Progenitor cell of endocrine pancreas (in vitro differentiated cells): ENCODE results near the gene ITGB8. TPM values are rescaled to one million over a fixed set of nuclear protein-coding genes. Genes with fewer than 3 reads are reported as not detected.

Source experiments
- DNase-seq: peaks from one replicate; pipeline ENCODE4 v3.0.0; 2021; ENCODE audit warnings: low spot score; ENCODE audit not compliant: unreplicated experiment
- H3K27ac Mint-ChIP-seq: 2 replicates; pipeline ENCODE4 v1.8.0; 2021; ENCODE audit warnings: mild to moderate bottlenecking, moderate library complexity, mixed read lengths
- H3K27me3 Mint-ChIP-seq: 2 replicates; pipeline ENCODE4 v1.8.0; 2021; ENCODE audit warnings: mixed read lengths
- H3K36me3 Mint-ChIP-seq: 2 replicates; pipeline ENCODE4 v1.8.0; 2022; ENCODE audit warnings: mixed read lengths; ENCODE audit not compliant: insufficient read depth
- H3K4me1 Mint-ChIP-seq: 2 replicates; pipeline ENCODE4 v1.8.0; 2021; ENCODE audit warnings: low read depth, mixed read lengths
- H3K4me3 Mint-ChIP-seq: 2 replicates; pipeline ENCODE4 v1.8.0; 2021; ENCODE audit warnings: low read depth, mild to moderate bottlenecking, moderate library complexity, mixed read lengths
- H3K9me3 Mint-ChIP-seq: 2 replicates; pipeline ENCODE4 v1.8.0; 2021; ENCODE audit warnings: low read depth, mixed read lengths
- total RNA-seq: library from RNA; stranded (reverse); gene quantifications from 2 replicates; pipeline ENCODE4 v1.2.1, GENCODE V29; 2021
- TF ChIP-seq, protein P1 (sequence below): fragments of 200-600 bp; sonication (generic); IDR thresholded peaks from one replicate; pipeline ENCODE4 v1.5.0; 2021; ENCODE audit warnings: antibody characterized with exemption, mild to moderate bottlenecking; ENCODE audit not compliant: unreplicated experiment

ITGB8 gene
- total RNA-seq, 1 donor from 2014 or later: 37.2 TPM

DNA sequence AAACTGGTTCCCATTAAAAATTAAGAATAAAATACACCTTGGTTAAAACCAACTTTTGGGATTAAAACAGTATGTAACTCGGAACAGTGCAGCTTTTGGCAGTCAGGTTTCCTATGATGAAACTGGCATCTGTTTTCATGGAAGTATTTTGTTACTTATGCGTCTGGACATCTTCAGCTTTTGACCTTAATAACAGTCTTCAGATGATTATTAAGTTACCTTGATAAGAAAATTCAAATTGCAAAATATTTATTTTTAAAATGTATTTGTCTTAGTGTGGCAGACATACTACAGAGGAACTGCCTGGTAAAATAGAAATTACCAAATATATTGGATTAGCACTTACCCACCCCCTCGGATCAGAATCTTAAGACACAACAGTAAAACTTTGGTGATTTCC is 100.0 kb downstream of the ITGB8 start:
- no peak overlapping the region for H3K27ac Mint-ChIP-seq
- DNase-seq: no peak

DNA sequence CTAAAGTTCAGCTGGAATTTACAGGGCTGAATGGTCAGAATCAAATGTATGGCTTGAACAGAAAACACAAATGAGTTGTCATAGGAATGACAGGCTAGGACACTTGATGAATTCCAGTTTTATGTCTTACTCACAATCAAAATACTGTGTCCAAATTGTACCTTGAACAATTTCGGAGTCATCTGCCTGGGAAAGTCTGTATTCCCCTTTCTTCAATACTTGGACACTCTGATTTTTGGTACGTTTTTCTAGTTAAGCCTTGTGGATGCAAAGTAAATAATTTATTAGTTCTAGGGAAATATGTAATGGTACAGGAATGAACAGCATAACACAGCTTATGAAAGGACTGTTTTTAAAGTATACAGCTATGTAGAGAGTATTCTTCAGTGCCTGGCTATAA is 100.4 kb downstream of the ITGB8 start:
- peaks cover 4% of the 10 kb centered on the region for H3K4me1 Mint-ChIP-seq
- H3K36me3 Mint-ChIP-seq: no peaks in the 10 kb centered on the region
- H3K27me3 Mint-ChIP-seq: no peaks in the 10 kb centered on the region
- DNase-seq: no peak
- H3K4me3 Mint-ChIP-seq: no peak overlapping the region
- H3K27ac Mint-ChIP-seq: no peak overlapping the region
- H3K9me3 Mint-ChIP-seq: peaks cover 7% of the 10 kb centered on the region
- TF ChIP-seq, protein P1, sequence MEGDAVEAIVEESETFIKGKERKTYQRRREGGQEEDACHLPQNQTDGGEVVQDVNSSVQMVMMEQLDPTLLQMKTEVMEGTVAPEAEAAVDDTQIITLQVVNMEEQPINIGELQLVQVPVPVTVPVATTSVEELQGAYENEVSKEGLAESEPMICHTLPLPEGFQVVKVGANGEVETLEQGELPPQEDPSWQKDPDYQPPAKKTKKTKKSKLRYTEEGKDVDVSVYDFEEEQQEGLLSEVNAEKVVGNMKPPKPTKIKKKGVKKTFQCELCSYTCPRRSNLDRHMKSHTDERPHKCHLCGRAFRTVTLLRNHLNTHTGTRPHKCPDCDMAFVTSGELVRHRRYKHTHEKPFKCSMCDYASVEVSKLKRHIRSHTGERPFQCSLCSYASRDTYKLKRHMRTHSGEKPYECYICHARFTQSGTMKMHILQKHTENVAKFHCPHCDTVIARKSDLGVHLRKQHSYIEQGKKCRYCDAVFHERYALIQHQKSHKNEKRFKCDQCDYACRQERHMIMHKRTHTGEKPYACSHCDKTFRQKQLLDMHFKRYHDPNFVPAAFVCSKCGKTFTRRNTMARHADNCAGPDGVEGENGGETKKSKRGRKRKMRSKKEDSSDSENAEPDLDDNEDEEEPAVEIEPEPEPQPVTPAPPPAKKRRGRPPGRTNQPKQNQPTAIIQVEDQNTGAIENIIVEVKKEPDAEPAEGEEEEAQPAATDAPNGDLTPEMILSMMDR: no peak

More for the DNA sequence above, 100.0 kb downstream of the ITGB8 start:
- no peaks in the 10 kb centered on the region for H3K36me3 Mint-ChIP-seq
- H3K27me3 Mint-ChIP-seq: no peaks in the 10 kb centered on the region
- no peak overlapping the region for H3K4me3 Mint-ChIP-seq
- peaks cover 4% of the 10 kb centered on the region for H3K4me1 Mint-ChIP-seq
- TF ChIP-seq, protein P1: no peak
- peaks cover 7% of the 10 kb centered on the region for H3K9me3 Mint-ChIP-seq

DNA sequence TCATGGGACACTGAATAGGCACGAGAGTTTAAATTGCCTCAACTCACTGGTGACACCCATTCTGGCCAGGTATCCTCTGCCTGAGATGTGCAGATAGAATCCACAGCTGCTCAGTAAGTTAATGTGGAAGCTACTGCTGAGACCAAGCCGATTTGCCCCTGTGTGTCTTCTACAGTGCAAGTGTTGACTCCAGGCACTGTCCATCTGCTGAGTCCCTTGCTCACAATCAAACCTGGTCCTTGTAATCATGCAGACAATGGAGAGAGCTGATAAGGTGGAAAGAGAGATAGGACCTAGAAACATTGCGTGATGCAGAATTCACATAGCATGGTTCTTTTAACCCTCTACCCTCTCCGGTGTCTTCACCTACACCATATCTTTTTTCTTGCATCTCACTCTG is 101.4 kb downstream of the ITGB8 start:
- DNase-seq: no peak
- H3K27me3 Mint-ChIP-seq: no peaks in the 10 kb centered on the region
- peaks cover 4% of the 10 kb centered on the region for H3K4me1 Mint-ChIP-seq
- peaks cover 7% of the 10 kb centered on the region for H3K9me3 Mint-ChIP-seq
- TF ChIP-seq, protein P1: no peak
- H3K4me3 Mint-ChIP-seq: no peak overlapping the region
- H3K27ac Mint-ChIP-seq: no peak overlapping the region
- H3K36me3 Mint-ChIP-seq: no peaks in the 10 kb centered on the region

GRCh38 chr7:20435305-20435704 is 104.6 kb downstream of the ITGB8 start:
- TF ChIP-seq, protein P1: no peak
- DNase-seq: no peak
- Mint-ChIP-seq H3K27me3 (no peaks in the 10 kb centered on the region), H3K4me3 (no peak overlapping the region), H3K9me3 (no peaks in the 10 kb centered on the region), H3K36me3 (no peaks in the 10 kb centered on the region), H3K4me1 (peaks cover 7% of the 10 kb centered on the region), H3K27ac (no peak overlapping the region)

- no peak for DNase-seq
- no peaks in the 10 kb centered on the region for H3K36me3 Mint-ChIP-seq
- H3K27ac Mint-ChIP-seq: no peak overlapping the region
- no peak overlapping the region for H3K4me3 Mint-ChIP-seq
- peaks cover 3% of the 10 kb centered on the region for H3K27me3 Mint-ChIP-seq
- no peaks in the 10 kb centered on the region for H3K9me3 Mint-ChIP-seq
- TF ChIP-seq, protein P1: no peak
- H3K4me1 Mint-ChIP-seq: peaks cover 7% of the 10 kb centered on the region
Measured at GRCh38 chr7:20438248-20438647, 107.5 kb downstream of the ITGB8 start.
